K562 (cell line): Measurements from ENCODE around the gene SPTBN2. TPM values are rescaled to one million over a fixed set of nuclear protein-coding genes. Genes with fewer than 3 reads are reported as not detected.

Experiments
- ZC3H8 ChIP-seq: fragments of 450-650 bp; IDR thresholded peaks from 2 replicates; pipeline ENCODE4 v1.6.1; 2017
- ZSCAN32 ChIP-seq: fragments of 450-650 bp; formaldehyde crosslinking; IDR thresholded peaks from 2 replicates; pipeline ENCODE4 v1.4.0; 2020; ENCODE audit warnings: mild to moderate bottlenecking, moderate library complexity
- polyA plus RNA-seq, 8 experiments: library from polyadenylated mRNA; depleted of rRNA in 4 of 8; stranded (reverse) in 5 of 8; unstranded in 3 of 8; fragments of >200 nt; fragmentation: Nextera tagmentation in 2 of 8; fragmentation: Illumina TruSeq in 1 of 8; extraction: Ambion mirVana in 2 of 8; extraction: Trizol in 1 of 8; gene quantifications; 2 replicates each; pipeline versions ENCODE4 v1.2.1 to v1.2.3, GENCODE V29; 2011 to 2014; ENCODE audit warnings: inconsistent platforms in 1 of 8, missing spikeins in 1 of 8
- total RNA-seq, 7 experiments: library from RNA; depleted of rRNA in 6 of 7; stranded (reverse); fragments of >200 nt in 6 of 7; fragmentation: Illumina TruSeq in 2 of 7; extraction: Trizol in 2 of 7; gene quantifications; 2 replicates each; pipeline versions ENCODE4 v1.2.1 to v1.2.3, GENCODE V29; 2011 to 2021; ENCODE audit warnings: low replicate concordance in 1 of 7
- TF ChIP-seq, protein P1 (sequence below): fragments of 450-650 bp; IDR thresholded peaks from 2 replicates; pipeline ENCODE4 v1.6.1; 2016; ENCODE audit warnings: low read depth
- TF ChIP-seq, protein P2 (sequence below): fragments of 450-650 bp; IDR thresholded peaks from 2 replicates; pipeline ENCODE4 v1.6.1; 2016; ENCODE audit warnings: mild to moderate bottlenecking
- TF ChIP-seq, protein P3 (sequence below): fragments of 450-650 bp; formaldehyde crosslinking; IDR thresholded peaks from 2 replicates; pipeline ENCODE4 v1.4.0; 2022; ENCODE audit warnings: missing genetic modification characterization

SPTBN2 gene
- total and polyA plus RNA-seq, 9 of the 15 experiments (the other 6 are each of a cell fraction or from before 2014, with no cell fraction given): 0.38 to 56.5 (median 19.7) TPM

GRCh38 chr11:66708094-66708493, 20.9 kb downstream of the SPTBN2 start (continued):
- TF ChIP-seq, protein P1, sequence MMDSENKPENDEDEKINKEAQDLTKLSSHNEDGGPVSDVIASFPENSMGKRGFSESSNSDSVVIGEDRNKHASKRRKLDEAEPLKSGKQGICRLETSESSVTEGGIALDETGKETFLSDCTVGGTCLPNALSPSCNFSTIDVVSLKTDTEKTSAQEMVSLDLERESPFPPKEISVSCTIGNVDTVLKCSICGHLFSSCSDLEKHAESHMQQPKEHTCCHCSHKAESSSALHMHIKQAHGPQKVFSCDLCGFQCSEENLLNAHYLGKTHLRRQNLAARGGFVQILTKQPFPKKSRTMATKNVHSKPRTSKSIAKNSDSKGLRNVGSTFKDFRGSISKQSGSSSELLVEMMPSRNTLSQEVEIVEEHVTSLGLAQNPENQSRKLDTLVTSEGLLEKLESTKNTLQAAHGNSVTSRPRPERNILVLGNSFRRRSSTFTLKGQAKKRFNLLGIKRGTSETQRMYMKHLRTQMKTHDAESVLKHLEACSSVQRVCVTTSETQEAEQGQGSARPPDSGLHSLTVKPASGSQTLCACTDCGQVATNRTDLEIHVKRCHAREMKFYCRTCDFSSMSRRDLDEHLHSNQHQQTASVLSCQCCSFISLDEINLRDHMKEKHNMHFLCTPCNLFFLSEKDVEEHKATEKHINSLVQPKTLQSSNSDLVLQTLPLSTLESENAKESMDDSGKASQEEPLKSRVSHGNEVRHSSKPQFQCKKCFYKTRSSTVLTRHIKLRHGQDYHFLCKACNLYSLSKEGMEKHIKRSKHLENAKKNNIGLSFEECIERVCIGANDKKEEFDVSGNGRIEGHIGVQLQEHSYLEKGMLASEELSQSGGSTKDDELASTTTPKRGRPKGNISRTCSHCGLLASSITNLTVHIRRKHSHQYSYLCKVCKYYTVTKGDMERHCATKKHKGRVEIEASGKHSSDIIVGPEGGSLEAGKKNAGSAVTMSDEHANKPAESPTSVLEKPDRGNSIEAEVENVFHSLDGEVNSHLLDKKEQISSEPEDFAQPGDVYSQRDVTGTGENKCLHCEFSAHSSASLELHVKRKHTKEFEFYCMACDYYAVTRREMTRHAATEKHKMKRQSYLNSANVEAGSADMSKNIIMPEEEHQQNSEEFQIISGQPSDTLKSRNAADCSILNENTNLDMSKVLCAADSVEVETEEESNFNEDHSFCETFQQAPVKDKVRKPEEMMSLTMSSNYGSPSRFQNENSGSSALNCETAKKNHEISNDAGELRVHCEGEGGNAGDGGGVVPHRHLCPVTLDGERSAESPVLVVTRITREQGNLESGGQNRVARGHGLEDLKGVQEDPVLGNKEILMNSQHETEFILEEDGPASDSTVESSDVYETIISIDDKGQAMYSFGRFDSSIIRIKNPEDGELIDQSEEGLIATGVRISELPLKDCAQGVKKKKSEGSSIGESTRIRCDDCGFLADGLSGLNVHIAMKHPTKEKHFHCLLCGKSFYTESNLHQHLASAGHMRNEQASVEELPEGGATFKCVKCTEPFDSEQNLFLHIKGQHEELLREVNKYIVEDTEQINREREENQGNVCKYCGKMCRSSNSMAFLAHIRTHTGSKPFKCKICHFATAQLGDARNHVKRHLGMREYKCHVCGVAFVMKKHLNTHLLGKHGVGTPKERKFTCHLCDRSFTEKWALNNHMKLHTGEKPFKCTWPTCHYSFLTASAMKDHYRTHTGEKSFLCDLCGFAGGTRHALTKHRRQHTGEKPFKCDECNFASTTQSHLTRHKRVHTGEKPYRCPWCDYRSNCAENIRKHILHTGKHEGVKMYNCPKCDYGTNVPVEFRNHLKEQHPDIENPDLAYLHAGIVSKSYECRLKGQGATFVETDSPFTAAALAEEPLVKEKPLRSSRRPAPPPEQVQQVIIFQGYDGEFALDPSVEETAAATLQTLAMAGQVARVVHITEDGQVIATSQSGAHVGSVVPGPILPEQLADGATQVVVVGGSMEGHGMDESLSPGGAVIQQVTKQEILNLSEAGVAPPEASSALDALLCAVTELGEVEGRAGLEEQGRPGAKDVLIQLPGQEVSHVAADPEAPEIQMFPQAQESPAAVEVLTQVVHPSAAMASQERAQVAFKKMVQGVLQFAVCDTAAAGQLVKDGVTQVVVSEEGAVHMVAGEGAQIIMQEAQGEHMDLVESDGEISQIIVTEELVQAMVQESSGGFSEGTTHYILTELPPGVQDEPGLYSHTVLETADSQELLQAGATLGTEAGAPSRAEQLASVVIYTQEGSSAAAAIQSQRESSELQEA: no peak
- TF ChIP-seq, protein P2, sequence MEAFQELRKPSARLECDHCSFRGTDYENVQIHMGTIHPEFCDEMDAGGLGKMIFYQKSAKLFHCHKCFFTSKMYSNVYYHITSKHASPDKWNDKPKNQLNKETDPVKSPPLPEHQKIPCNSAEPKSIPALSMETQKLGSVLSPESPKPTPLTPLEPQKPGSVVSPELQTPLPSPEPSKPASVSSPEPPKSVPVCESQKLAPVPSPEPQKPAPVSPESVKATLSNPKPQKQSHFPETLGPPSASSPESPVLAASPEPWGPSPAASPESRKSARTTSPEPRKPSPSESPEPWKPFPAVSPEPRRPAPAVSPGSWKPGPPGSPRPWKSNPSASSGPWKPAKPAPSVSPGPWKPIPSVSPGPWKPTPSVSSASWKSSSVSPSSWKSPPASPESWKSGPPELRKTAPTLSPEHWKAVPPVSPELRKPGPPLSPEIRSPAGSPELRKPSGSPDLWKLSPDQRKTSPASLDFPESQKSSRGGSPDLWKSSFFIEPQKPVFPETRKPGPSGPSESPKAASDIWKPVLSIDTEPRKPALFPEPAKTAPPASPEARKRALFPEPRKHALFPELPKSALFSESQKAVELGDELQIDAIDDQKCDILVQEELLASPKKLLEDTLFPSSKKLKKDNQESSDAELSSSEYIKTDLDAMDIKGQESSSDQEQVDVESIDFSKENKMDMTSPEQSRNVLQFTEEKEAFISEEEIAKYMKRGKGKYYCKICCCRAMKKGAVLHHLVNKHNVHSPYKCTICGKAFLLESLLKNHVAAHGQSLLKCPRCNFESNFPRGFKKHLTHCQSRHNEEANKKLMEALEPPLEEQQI: no peak
- TF ChIP-seq ZC3H8 (no peak), ZSCAN32 (CRISPR knock-in tag) (no peak)
- TF ChIP-seq, protein P3, sequence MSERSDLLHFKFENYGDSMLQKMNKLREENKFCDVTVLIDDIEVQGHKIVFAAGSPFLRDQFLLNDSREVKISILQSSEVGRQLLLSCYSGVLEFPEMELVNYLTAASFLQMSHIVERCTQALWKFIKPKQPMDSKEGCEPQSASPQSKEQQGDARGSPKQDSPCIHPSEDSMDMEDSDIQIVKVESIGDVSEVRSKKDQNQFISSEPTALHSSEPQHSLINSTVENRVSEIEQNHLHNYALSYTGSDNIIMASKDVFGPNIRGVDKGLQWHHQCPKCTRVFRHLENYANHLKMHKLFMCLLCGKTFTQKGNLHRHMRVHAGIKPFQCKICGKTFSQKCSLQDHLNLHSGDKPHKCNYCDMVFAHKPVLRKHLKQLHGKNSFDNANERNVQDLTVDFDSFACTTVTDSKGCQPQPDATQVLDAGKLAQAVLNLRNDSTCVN (CRISPR knock-in tag): no peak
